Cerebellar cortex (tissue), 1 donor: ENCODE data around the gene NEUROD1.
"Not testable (repeated sequence)": the region's sequence is repeated elsewhere in the genome, so short reads cannot be mapped to it uniquely, and the experiment has no call there.

Experiments
- DNase-seq: peaks from one replicate; pipeline ENCODE4 v3.0.0-alpha.2; 2015; ENCODE audit warnings: low spot score

The NEUROD1 gene

GRCh38 chr2:181680055-181680936, at the start of gene NEUROD1:
TSS of gene NEUROD1 (minus strand) at chr2:181680517. CDS start at chr2:181678860, 1,657 bp downstream.
- DNase-seq: peak; percentile 98

- DNase-seq: no peak
These were observed 45.2 kb upstream of the NEUROD1 start for GRCh38 chr2:181725476-181725875.

GRCh38 chr2:181724662-181725061, 44.3 kb upstream of the NEUROD1 start:
- no peak for DNase-seq

GRCh38 chr2:181723731-181724130, 43.4 kb upstream of the NEUROD1 start:
- no peak for DNase-seq

GRCh38 chr2:181715033-181715630, 34.8 kb upstream of the NEUROD1 start:
- peak; percentile 96 for DNase-seq

GRCh38 chr2:181711051-181711450, 30.7 kb upstream of the NEUROD1 start:
- not testable (repeated sequence) for DNase-seq

- DNase-seq: not testable (repeated sequence)
These were observed 22.2 kb upstream of the NEUROD1 start for GRCh38 chr2:181702519-181702918.

GRCh38 chr2:181698223-181698622, 17.9 kb upstream of the NEUROD1 start:
- DNase-seq: no peak

- no peak for DNase-seq
These were observed 17.3 kb upstream of the NEUROD1 start for GRCh38 chr2:181697571-181697970.

- no peak for DNase-seq
These were observed 16.8 kb upstream of the NEUROD1 start for GRCh38 chr2:181697126-181697525.

- no peak for DNase-seq
These were observed 14.0 kb upstream of the NEUROD1 start for GRCh38 chr2:181694271-181694670.

- no peak for DNase-seq
These were observed 10.5 kb upstream of the NEUROD1 start for GRCh38 chr2:181690860-181691259.

- peak; percentile 64 for DNase-seq
These were observed 6.4 kb upstream of the NEUROD1 start for GRCh38 chr2:181686576-181687185.

GRCh38 chr2:181685150-181685688, 4.9 kb upstream of the NEUROD1 start:
- DNase-seq: peak; percentile 81

GRCh38 chr2:181684454-181685149, 4.3 kb upstream of the NEUROD1 start:
- DNase-seq: peak; percentile 47

GRCh38 chr2:181683518-181684453, 3.5 kb upstream of the NEUROD1 start:
- DNase-seq: peak; percentile 71

GRCh38 chr2:181682795-181683517, 2.6 kb upstream of the NEUROD1 start:
- DNase-seq: no peak

- no peak for DNase-seq
These were observed 1.9 kb upstream of the NEUROD1 start for GRCh38 chr2:181682026-181682789.
